HCT116 (cell line): ENCODE measurements around the gene MARCHF3. TPM values are rescaled to one million over a fixed set of nuclear protein-coding genes. Genes with fewer than 3 reads are reported as not detected.

Experiments
- ATAC-seq: fragments of 200-7000 bp; cut with Tn5 transposase; 2 replicates; pipeline ENCODE4 v1.9.1; 2020; ENCODE audit warnings: mild to moderate bottlenecking, moderate library complexity
- BruUV-seq: library from RNA; stranded (reverse); fragments of 400-500 nt; replicated peaks from 2 replicates; lab custom pipeline; 2021; lab: Mats Ljungman, UMichigan
- CTCF ChIA-PET: fragments of 300-600 bp; sonication (Branson Sonifier 250); formaldehyde crosslinking; loops from one replicate; lab custom pipeline; 2021; ENCODE audit warnings: antibody characterized with exemption; lab: Charles Lee
- POLR2A ChIA-PET: fragments of 300-600, 350-600 bp; sonication (Branson Sonifier 250); formaldehyde crosslinking; loops from one replicate; lab custom pipeline; 2021; ENCODE audit warnings: antibody characterized with exemption; lab: Charles Lee
- RAD21 ChIA-PET, 2 experiments: fragments of 300-600 bp; sonication (Branson Sonifier 250); formaldehyde crosslinking; loops; one replicate each; lab custom pipeline; 2023; ENCODE audit warnings: low total read pairs in 2 of 2; ENCODE audit not compliant: uncharacterized antibody in 2 of 2, unreplicated experiment in 2 of 2, low non-redundant PET in 1 of 2; lab: Charles Lee
- DNase-seq: peaks from one replicate; pipeline ENCODE4 v3.0.0-alpha.2; 2010; ENCODE audit warnings: low read depth, low spot score
- H2AFZ ChIP-seq: fragments of 200-600 bp; shearing (Covaris generic), sonication (generic); 2 replicates; pipeline ENCODE4 v1.6.1; 2017; ENCODE audit warnings: low read depth, mixed run types, mixed read lengths, antibody characterized with exemption, low read length; ENCODE audit not compliant: poor library complexity, severe bottlenecking
- H3K27ac ChIP-seq: 2 replicates; pipeline ENCODE4 v1.5.1; 2012; ENCODE audit warnings: low read depth, low read length
- H3K27me3 ChIP-seq: fragments of 200-600 bp; sonication (generic); 2 replicates; pipeline ENCODE4 v1.6.1; 2016; ENCODE audit warnings: mixed run types, low read length, mixed read lengths; ENCODE audit not compliant: insufficient read depth
- H3K36me3 ChIP-seq, 2 experiments: fragments of 200-500 bp in 1 of 2; fragments of 200-600 bp in 1 of 2; sonication (Bioruptor generic) in 1 of 2; sonication (generic) in 1 of 2; 2 replicates each; pipeline versions ENCODE4 v1.5.1 to v1.6.1; 2014 to 2016; ENCODE audit warnings: low read length in 2 of 2, inconsistent platforms in 1 of 2, mixed read lengths in 1 of 2, mixed run types in 1 of 2; ENCODE audit not compliant: insufficient read depth in 2 of 2, control insufficient read depth in 1 of 2
- H3K4me1 ChIP-seq, 2 experiments: fragments of 200-600 bp in 1 of 2; sonication (generic) in 1 of 2; 2 replicates each; pipeline versions ENCODE4 v1.5.1 to v1.6.1; 2012 to 2017; ENCODE audit warnings: low read length in 2 of 2, inconsistent platforms in 1 of 2, mild to moderate bottlenecking in 1 of 2, mixed read lengths in 1 of 2, mixed run types in 1 of 2, moderate library complexity in 1 of 2; ENCODE audit not compliant: insufficient read depth in 2 of 2, control insufficient read depth in 1 of 2
- H3K4me2 ChIP-seq: fragments of 200-600 bp; sonication (generic); 2 replicates; pipeline ENCODE4 v1.6.1; 2017; ENCODE audit warnings: mixed run types, low read length, mixed read lengths
- H3K4me3 ChIP-seq, 2 experiments: fragments of 200-600 bp in 1 of 2; sonication (generic) in 1 of 2; replicated peaks in 1 of 2; 2 replicates each; pipeline ENCODE4 v1.5.1; 2011 to 2016; ENCODE audit warnings: low read length in 2 of 2, control low read depth in 1 of 2, low read depth in 1 of 2, mild to moderate bottlenecking in 1 of 2, mixed read lengths in 1 of 2, mixed run types in 1 of 2
- H3K79me2 ChIP-seq: fragments of 200-600 bp; sonication (generic); 2 replicates; pipeline ENCODE4 v1.6.1; 2017; ENCODE audit warnings: mild to moderate bottlenecking, mixed run types, low read length, moderate library complexity, mixed read lengths; ENCODE audit not compliant: insufficient read depth
- H3K9ac ChIP-seq: fragments of 200-600 bp; sonication (generic); 2 replicates; pipeline ENCODE4 v1.6.1; 2016; ENCODE audit warnings: low read length, mixed read lengths
- H3K9me2 ChIP-seq: fragments of 200-600 bp; sonication (generic), shearing (Covaris generic); 2 replicates; pipeline ENCODE4 v1.6.1; 2017; ENCODE audit warnings: mixed run types, mild to moderate bottlenecking, moderate library complexity; ENCODE audit not compliant: insufficient read depth
- H3K9me3 ChIP-seq, 2 experiments: fragments of 200-500 bp in 1 of 2; fragments of 200-600 bp in 1 of 2; sonication (Bioruptor generic) in 1 of 2; sonication (generic) in 1 of 2; 2 replicates each; pipeline ENCODE4 v1.6.1; 2014 to 2017; ENCODE audit warnings: low read length in 2 of 2, mixed read lengths in 2 of 2, inconsistent platforms in 1 of 2, low read depth in 1 of 2, mild to moderate bottlenecking in 1 of 2, mixed run types in 1 of 2, moderate library complexity in 1 of 2; ENCODE audit not compliant: control insufficient read depth in 1 of 2, insufficient read depth in 1 of 2
- H4K20me1 ChIP-seq: fragments of 200-600 bp; sonication (generic), shearing (Covaris generic); 2 replicates; pipeline ENCODE4 v1.6.1; 2017; ENCODE audit warnings: mixed run types, mild to moderate bottlenecking, moderate library complexity; ENCODE audit not compliant: insufficient read depth
- ATF3 ChIP-seq: IDR thresholded peaks from 2 replicates; pipeline ENCODE4 v1.6.1; 2012
- CBX3 ChIP-seq: IDR thresholded peaks from 2 replicates; pipeline ENCODE4 v1.6.1; 2012; ENCODE audit warnings: low read depth
- CTCF ChIP-seq, 3 experiments: fragments of 200-600 bp in 1 of 3; sonication (generic) in 1 of 3; IDR thresholded peaks in 2 of 3; conservative IDR thresholded peaks in 1 of 3; 2 replicates each; pipeline ENCODE4 v1.5.1; 2012 to 2017; ENCODE audit warnings: low read depth in 2 of 3, low read length in 2 of 3, antibody characterized with exemption in 1 of 3, borderline replicate concordance in 1 of 3, control low read depth in 1 of 3, mild to moderate bottlenecking in 1 of 3, mixed read lengths in 1 of 3, mixed run types in 1 of 3, moderate library complexity in 1 of 3; ENCODE audit not compliant: insufficient read depth in 1 of 3
- EGR1 ChIP-seq: IDR thresholded peaks from 2 replicates; pipeline ENCODE4 v1.6.1; 2012; ENCODE audit warnings: low read depth
- ELF1 ChIP-seq: IDR thresholded peaks from 2 replicates; pipeline ENCODE4 v1.6.1; 2012; ENCODE audit warnings: low read depth, borderline replicate concordance
- EZH2 ChIP-seq: fragments of 200-600 bp; sonication (generic); IDR thresholded peaks from 2 replicates; pipeline ENCODE4 v1.6.1; 2017; ENCODE audit warnings: antibody characterized with exemption, mixed run types
- EZH2phosphoT487 ChIP-seq: fragments of 200-600 bp; IDR thresholded peaks from 2 replicates; pipeline ENCODE4 v1.6.1; 2018; ENCODE audit warnings: antibody characterized with exemption, borderline replicate concordance
- FOSL1 ChIP-seq: IDR thresholded peaks from 2 replicates; pipeline ENCODE4 v1.6.1; 2012; ENCODE audit warnings: low read depth
- JUND ChIP-seq: IDR thresholded peaks from 2 replicates; pipeline ENCODE4 v1.6.1; 2012
- MAX ChIP-seq: IDR thresholded peaks from 2 replicates; pipeline ENCODE4 v1.6.1; 2012
- POLR2A ChIP-seq: IDR thresholded peaks from 2 replicates; pipeline ENCODE4 v1.7.0; 2011; ENCODE audit warnings: borderline replicate concordance; ENCODE audit not compliant: insufficient read depth, insufficient read length; ENCODE audit errors: extremely low read depth
- RAD21 ChIP-seq: IDR thresholded peaks from 2 replicates; pipeline ENCODE4 v1.6.1; 2012; ENCODE audit warnings: low read depth, mild to moderate bottlenecking
- REST ChIP-seq: IDR thresholded peaks from 2 replicates; pipeline ENCODE4 v1.6.1; 2012; ENCODE audit warnings: low read depth
- SIN3A ChIP-seq: IDR thresholded peaks from 2 replicates; pipeline ENCODE4 v1.6.1; 2012; ENCODE audit warnings: low read depth
- SP1 ChIP-seq: IDR thresholded peaks from 2 replicates; pipeline ENCODE4 v1.6.1; 2012; ENCODE audit warnings: low read depth
- ZBTB33 ChIP-seq: IDR thresholded peaks from 2 replicates; pipeline ENCODE4 v1.6.1; 2011; ENCODE audit warnings: mild to moderate bottlenecking, low read length, moderate library complexity; ENCODE audit not compliant: insufficient replicate concordance; ENCODE audit errors: extremely low read depth
- ZFX ChIP-seq: fragments of 450-650 bp; IDR thresholded peaks from 2 replicates; pipeline ENCODE4 v1.6.1; 2017
- ZNF274 ChIP-seq: fragments of 200-500 bp; sonication (Bioruptor generic); IDR thresholded peaks from 2 replicates; pipeline ENCODE4 v1.6.1; 2014; ENCODE audit warnings: mild to moderate bottlenecking, low read depth, low read length, inconsistent platforms
- intact Hi-C: fragments of 100-400 bp; cut with micrococcal nuclease; formaldehyde crosslinking; loops from 2 replicates; pipeline ENCODE4 v1.10.0; 2022
- total RNA-seq: library from RNA; stranded (reverse); gene quantifications from one replicate; pipeline ENCODE4 v1.2.1, GENCODE V29; 2021; ENCODE audit not compliant: unreplicated experiment

Gene MARCHF3
- total RNA-seq, 1 experiment from 2014 or later, result 2.3 TPM

- ATAC-seq, result no peak
- no peak for DNase-seq
- H4K20me1 ChIP-seq, result no peaks in the 10 kb centered on the region
- ChIA-PET POLR2A (no interaction called here), RAD21 (no interaction called here), CTCF (no interaction called here)
- no peaks in the 10 kb centered on the region for H3K27me3 ChIP-seq
- H3K27ac ChIP-seq, result no peak overlapping the region
- intact Hi-C loops, result no loop called here
- no peak overlapping the region for H3K4me2 ChIP-seq
- no peaks in the 10 kb centered on the region for H3K9me3 ChIP-seq
- H3K4me3 ChIP-seq, result no peak overlapping the region
- H3K9ac ChIP-seq, result no peak overlapping the region
- H3K36me3 ChIP-seq, result no peaks in the 10 kb centered on the region
- H3K9me2 ChIP-seq, result no peaks in the 10 kb centered on the region
- no peaks in the 10 kb centered on the region for H3K79me2 ChIP-seq
- no TSS peak for BruUV-seq
- H2AFZ ChIP-seq, result no peak overlapping the region
- TF ChIP-seq RAD21, result no peak
- no peak for TF ChIP-seq POLR2A
- no peak for TF ChIP-seq EGR1
- TF ChIP-seq CTCF (IDR thresholded peaks at IDR 0.05 in 2 of 3, conservative IDR thresholded peaks at IDR 0.05 in 1 of 3; ENCODE audit: borderline replicate concordance in 1 of 3, insufficient read depth in 1 of 3, low read depth in 2 of 3, low read length in 2 of 3), result no peak
- no peak for TF ChIP-seq MAX
- no peak for TF ChIP-seq ZFX
- TF ChIP-seq SP1, result no peak
- no peak for TF ChIP-seq SIN3A
- TF ChIP-seq REST, result no peak
- no peak for TF ChIP-seq ZBTB33
- TF ChIP-seq ELF1, result no peak
- TF ChIP-seq ATF3, result no peak
- TF ChIP-seq FOSL1, result no peak
- TF ChIP-seq EZH2phosphoT487, result no peak
- no peak for TF ChIP-seq JUND
- TF ChIP-seq ZNF274, result no peak
- no peak for TF ChIP-seq CBX3
- no peak for TF ChIP-seq EZH2
- TF ChIP-seq, all 23 proteins: peak for 0
- H3K4me1 ChIP-seq, result no peaks in the 10 kb centered on the region
These were observed 183.5 kb downstream of the MARCHF3 start for GRCh38 chr5:126846744-126847455.
